Lung (tissue), 12 donors: Measurements from ENCODE around the gene EIF2D. TPM values are rescaled to one million over a fixed set of nuclear protein-coding genes. Genes with fewer than 3 reads are reported as not detected.
A peak's percentile ranks its signal among the peaks of the same experiment; 100 is the strongest.

Source experiments
- ATAC-seq: fragments of 200-7000 bp; cut with Tn5 transposase; one replicate; pipeline ENCODE4 v1.9.1; 2020; ENCODE audit warnings: moderate number of reproducible peaks; ENCODE audit not compliant: insufficient read depth, low FRiP score
- DNase-seq, 3 donors: peaks; one replicate each; pipeline ENCODE4 v3.0.0-alpha.2; 2013 to 2017
- H3K27ac ChIP-seq, 2 donors: one replicate each; pipeline ENCODE4 v1.5.1; 2013; ENCODE audit warnings: mild to moderate bottlenecking in 2 of 2, moderate library complexity in 2 of 2, control low read depth in 1 of 2, inconsistent platforms in 1 of 2, low read depth in 1 of 2, low read length in 1 of 2
- H3K27me3 ChIP-seq, 3 donors: one replicate each; pipeline ENCODE4 v1.5.1; 2013; ENCODE audit warnings: low read length in 2 of 3; ENCODE audit not compliant: control insufficient read depth in 3 of 3, insufficient read depth in 3 of 3
- H3K36me3 ChIP-seq, 4 donors: one replicate each; pipeline ENCODE4 v1.5.1; 2013; ENCODE audit warnings: low read length in 4 of 4, mild to moderate bottlenecking in 1 of 4, moderate library complexity in 1 of 4; ENCODE audit not compliant: control insufficient read depth in 4 of 4, insufficient read depth in 4 of 4
- H3K4me1 ChIP-seq, 5 donors: one replicate each; pipeline ENCODE4 v1.5.1; 2013; ENCODE audit warnings: low read length in 5 of 5, mild to moderate bottlenecking in 2 of 5, moderate library complexity in 1 of 5; ENCODE audit not compliant: control insufficient read depth in 5 of 5, insufficient read depth in 5 of 5
- H3K4me3 ChIP-seq: one replicate; pipeline ENCODE4 v1.5.1; 2013; ENCODE audit warnings: mild to moderate bottlenecking, control low read depth, moderate library complexity
- H3K9ac ChIP-seq, 2 donors: one replicate each; pipeline ENCODE4 v1.5.1; 2013; ENCODE audit warnings: low read length in 2 of 2, control low read depth in 1 of 2; ENCODE audit not compliant: insufficient read depth in 1 of 2
- H3K9me3 ChIP-seq, 4 donors: one replicate each; pipeline ENCODE4 v1.5.1; 2013; ENCODE audit warnings: low read length in 3 of 4, mild to moderate bottlenecking in 1 of 4, moderate library complexity in 1 of 4; ENCODE audit not compliant: control insufficient read depth in 4 of 4, insufficient read depth in 3 of 4
- WGBS, 2 donors: extraction: QIAGEN DNeasy Blood & Tissue Kit; methylation state at CpG; one replicate each; pipeline ENCODE4 v1.1.7; 2013; 5-methylcytosine and 5-hydroxymethylcytosine counted together
- polyA plus RNA-seq, 2 donors: library from polyadenylated mRNA; stranded (reverse); fragments of 200-250 nt; gene quantifications; one replicate each; pipeline ENCODE4 v1.2.1, GENCODE V29; 2013
- total RNA-seq, 2 donors: library from RNA; depleted of rRNA in 1 of 2; stranded (reverse); fragments of >200 nt in 1 of 2; gene quantifications; one replicate each; pipeline ENCODE4 v1.2.1, GENCODE V29; 2014 to 2021
- TF ChIP-seq, protein P1 (sequence below): IDR thresholded peaks from 2 replicates; pipeline ENCODE4 v1.5.1; 2012; ENCODE audit warnings: mild to moderate bottlenecking; ENCODE audit errors: control extremely low read depth, extremely low read depth
- donor health status: control.
- donor health status: control.
- donor health status: Bipolar disorder and iron deficiency.
- donor health status: healthy.
- donor health status: DM: yes; HTN: yes; CAD: no.

EIF2D gene
- total and polyA plus RNA-seq, 4 donors = 27.7 to 78.9 (median 43.2) TPM

DNA sequence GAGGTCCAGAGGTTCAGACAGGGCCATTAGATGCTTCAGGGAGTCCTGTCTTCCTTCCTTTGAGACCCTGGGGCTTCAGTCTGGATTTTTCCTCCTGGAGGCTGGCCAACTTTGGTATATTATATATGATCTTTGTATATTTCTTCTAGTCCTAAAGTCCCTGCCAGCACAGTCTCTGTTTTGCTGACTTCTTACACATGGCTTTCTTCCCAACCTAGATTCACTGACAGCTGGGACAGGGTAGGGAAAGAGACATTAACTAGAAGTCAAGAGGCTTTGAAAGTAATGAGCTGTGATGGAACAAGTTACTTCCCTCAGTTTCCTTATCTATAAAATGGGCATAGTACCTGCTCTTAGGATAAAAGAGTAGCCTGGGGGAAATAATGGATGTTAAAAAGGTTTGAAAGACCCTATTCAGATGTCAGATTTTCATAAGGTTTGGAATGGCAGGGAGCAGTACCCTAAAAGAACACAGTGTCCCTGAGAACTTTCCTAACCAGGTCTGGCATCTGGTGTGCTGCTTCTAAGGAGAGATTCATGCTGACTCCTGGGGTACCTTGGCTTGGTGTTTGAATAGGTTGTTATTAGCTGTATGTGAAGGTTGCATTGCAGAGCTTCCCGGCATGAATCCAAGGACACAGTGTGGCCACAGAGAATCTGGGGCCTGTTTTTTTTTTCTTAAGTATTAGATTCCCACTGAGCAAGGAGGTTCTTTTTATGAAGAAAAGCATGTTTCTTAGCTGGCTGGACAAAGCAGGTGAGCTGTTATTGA is 57.4 kb downstream of the EIF2D start:
- TF ChIP-seq, protein P1, sequence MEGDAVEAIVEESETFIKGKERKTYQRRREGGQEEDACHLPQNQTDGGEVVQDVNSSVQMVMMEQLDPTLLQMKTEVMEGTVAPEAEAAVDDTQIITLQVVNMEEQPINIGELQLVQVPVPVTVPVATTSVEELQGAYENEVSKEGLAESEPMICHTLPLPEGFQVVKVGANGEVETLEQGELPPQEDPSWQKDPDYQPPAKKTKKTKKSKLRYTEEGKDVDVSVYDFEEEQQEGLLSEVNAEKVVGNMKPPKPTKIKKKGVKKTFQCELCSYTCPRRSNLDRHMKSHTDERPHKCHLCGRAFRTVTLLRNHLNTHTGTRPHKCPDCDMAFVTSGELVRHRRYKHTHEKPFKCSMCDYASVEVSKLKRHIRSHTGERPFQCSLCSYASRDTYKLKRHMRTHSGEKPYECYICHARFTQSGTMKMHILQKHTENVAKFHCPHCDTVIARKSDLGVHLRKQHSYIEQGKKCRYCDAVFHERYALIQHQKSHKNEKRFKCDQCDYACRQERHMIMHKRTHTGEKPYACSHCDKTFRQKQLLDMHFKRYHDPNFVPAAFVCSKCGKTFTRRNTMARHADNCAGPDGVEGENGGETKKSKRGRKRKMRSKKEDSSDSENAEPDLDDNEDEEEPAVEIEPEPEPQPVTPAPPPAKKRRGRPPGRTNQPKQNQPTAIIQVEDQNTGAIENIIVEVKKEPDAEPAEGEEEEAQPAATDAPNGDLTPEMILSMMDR = no peak
- Histone ChIP-seq H3K27ac (no peak overlapping the region), H3K9me3 (no peaks in the 10 kb centered on the region), H3K4me1 (peaks cover 0 to 27% (median 17%) of the 10 kb centered on the region in 5 donors), H3K9ac (no peak overlapping the region), H3K4me3 (no peak overlapping the region), H3K36me3 (no peaks in the 10 kb centered on the region), H3K27me3 (peaks cover 0 to 9% (median 0%) of the 10 kb centered on the region in 3 donors)
- DNase-seq (peak in 2 of 3 donors; percentile 79 to 82), ATAC-seq (no peak)
- WGBS, 2 donors = 93 to 95% methylated on average over 1 of the region's 1 CpG

DNA sequence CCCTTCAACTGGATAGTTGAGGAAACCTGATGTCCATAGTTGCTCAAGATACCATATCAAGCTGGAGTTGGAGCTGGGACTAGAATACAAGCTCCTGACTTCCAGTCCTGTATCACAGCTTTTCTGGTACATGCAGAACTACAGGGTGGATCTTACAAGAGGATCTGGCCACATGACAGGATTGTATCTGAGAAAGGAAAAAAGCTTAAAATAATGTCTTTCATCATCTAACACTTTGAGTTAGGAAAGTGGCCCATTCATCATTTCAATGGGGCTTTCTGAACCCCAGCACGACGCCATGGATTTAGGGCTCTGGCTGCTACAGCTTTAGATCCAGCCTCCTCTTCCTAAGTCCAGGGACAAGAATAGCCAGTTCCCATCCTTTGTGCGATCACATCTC is 58.1 kb downstream of the EIF2D start:
- no peak for ATAC-seq
- TF ChIP-seq, protein P1 = no peak
- Histone ChIP-seq H3K9me3 (no peaks in the 10 kb centered on the region), H3K27ac (no peak overlapping the region), H3K27me3 (peaks cover 0 to 9% (median 0%) of the 10 kb centered on the region in 3 donors), H3K4me3 (no peak overlapping the region), H3K36me3 (no peaks in the 10 kb centered on the region), H3K4me1 (peaks cover 0 to 21% (median 13%) of the 10 kb centered on the region in 5 donors), H3K9ac (no peak overlapping the region)
- 83 to 90% methylated on average over 3 of the region's 3 CpGs for WGBS, 2 donors
- DNase-seq = no peak

DNA sequence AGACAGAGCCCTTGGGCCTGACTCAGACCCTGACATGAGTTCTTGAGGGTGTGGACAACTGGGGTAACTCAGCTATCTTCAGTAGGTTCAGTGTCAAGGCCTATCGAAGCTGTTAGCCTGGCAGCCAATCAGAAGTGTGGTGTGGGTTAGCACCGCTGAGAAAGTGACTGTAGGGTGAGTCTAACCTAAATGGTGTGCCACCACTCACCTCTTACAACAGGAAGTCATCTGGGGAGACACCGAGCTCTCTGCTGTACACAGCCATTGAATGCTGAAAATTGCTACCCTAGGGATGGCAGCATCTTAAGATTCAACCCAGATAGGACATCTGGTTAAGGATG is 60.3 kb downstream of the EIF2D start:
- ATAC-seq = no peak
- Histone ChIP-seq H3K27me3 (no peaks in the 10 kb centered on the region), H3K4me3 (no peak overlapping the region), H3K27ac (no peak overlapping the region), H3K9me3 (no peaks in the 10 kb centered on the region), H3K4me1 (peaks cover 0 to 13% (median 5%) of the 10 kb centered on the region in 5 donors), H3K9ac (no peak overlapping the region), H3K36me3 (no peaks in the 10 kb centered on the region)
- TF ChIP-seq, protein P1 = no peak
- WGBS, 2 donors = 79 to 92% methylated on average over 3 of the region's 3 CpGs
- DNase-seq = no peak
